AG09319 (cell line): ENCODE data around the gene SMAD2.

Experiments
- DNase-seq: peaks from one replicate; pipeline ENCODE4 v3.0.0-alpha.2; 2010; ENCODE audit warnings: low read depth; ENCODE audit errors: extremely low read depth
- CTCF ChIP-seq: IDR thresholded peaks from 2 replicates; pipeline ENCODE4 v1.5.1; 2011; ENCODE audit warnings: low read depth, mild to moderate bottlenecking, inconsistent platforms, low read length, moderate library complexity

SMAD2 gene

GRCh38 chr18:47826157-47827074 lies 104.0 kb downstream of the SMAD2 start:
- no peak for TF ChIP-seq CTCF
- DNase-seq = no peak

GRCh38 chr18:47821314-47821713 lies 109.1 kb downstream of the SMAD2 start:
- no peak for TF ChIP-seq CTCF
- DNase-seq = no peak

GRCh38 chr18:47817795-47818077 lies 112.7 kb downstream of the SMAD2 start:
- no peak for DNase-seq
- TF ChIP-seq CTCF = no peak

- peak; percentile 42 for DNase-seq
- no peak for TF ChIP-seq CTCF
Measured at GRCh38 chr18:47817017-47817794, 113.3 kb downstream of the SMAD2 start.

GRCh38 chr18:47815486-47816270 lies 114.8 kb downstream of the SMAD2 start:
- no peak for DNase-seq
- TF ChIP-seq CTCF = no peak

GRCh38 chr18:47809420-47809819 lies 121.0 kb downstream of the SMAD2 start:
- TF ChIP-seq CTCF = no peak
- DNase-seq = no peak

GRCh38 chr18:47802802-47803201 lies 127.7 kb downstream of the SMAD2 start:
- no peak for TF ChIP-seq CTCF
- no peak for DNase-seq
